Lower lobe of right lung (tissue), 2 donors: ENCODE data around the gene FAM174C. TPM values are rescaled to one million over a fixed set of nuclear protein-coding genes. Genes with fewer than 3 reads are reported as not detected.

ENCODE experiments used
- ATAC-seq, 2 donors: fragments of 200-7000 bp; cut with Tn5 transposase; one replicate each; pipeline ENCODE4 v1.9.1; 2020 to 2022; ENCODE audit warnings: mild to moderate bottlenecking in 2 of 2, moderate library complexity in 2 of 2
- DNase-seq: peaks from one replicate; pipeline ENCODE4 v3.0.0-alpha.2; 2020
- H3K27ac ChIP-seq: fragments of 200-600 bp; one replicate; pipeline ENCODE4 v1.8.0; 2022
- H3K27me3 ChIP-seq: fragments of 200-600 bp; one replicate; pipeline ENCODE4 v1.8.0; 2022; ENCODE audit warnings: low read depth
- H3K36me3 ChIP-seq: fragments of 200-600 bp; one replicate; pipeline ENCODE4 v1.8.0; 2022; ENCODE audit warnings: mild to moderate bottlenecking
- H3K4me1 ChIP-seq: fragments of 200-600 bp; one replicate; pipeline ENCODE4 v1.8.0; 2022
- H3K4me3 ChIP-seq: fragments of 200-600 bp; one replicate; pipeline ENCODE4 v1.8.0; 2022; ENCODE audit warnings: mild to moderate bottlenecking
- H3K9me3 ChIP-seq: fragments of 200-600 bp; one replicate; pipeline ENCODE4 v1.8.0; 2022
- CTCF ChIP-seq: fragments of 200-600 bp; IDR thresholded peaks from one replicate; pipeline ENCODE4 v1.8.0; 2022; ENCODE audit warnings: antibody characterized with exemption, mild to moderate bottlenecking
- intact Hi-C: fragments of 100-400 bp; cut with DNase I; formaldehyde crosslinking; loops from one replicate; pipeline ENCODE4 v1.11.0; 2022
- total RNA-seq: library from RNA; stranded (reverse); fragmentation: NEBNext Ultra II Directional; extraction: Animal tissue kit (Norgen Biotek cat#: 25700); gene quantifications from one replicate; pipeline ENCODE4 v1.2.1, GENCODE V29; 2021
- donor health status: DM: no; HTN: yes; CAD: no; lungs with severe emphysema.

The FAM174C gene
- total RNA-seq, 1 donor from 2014 or later: 43.5 TPM

DNA sequence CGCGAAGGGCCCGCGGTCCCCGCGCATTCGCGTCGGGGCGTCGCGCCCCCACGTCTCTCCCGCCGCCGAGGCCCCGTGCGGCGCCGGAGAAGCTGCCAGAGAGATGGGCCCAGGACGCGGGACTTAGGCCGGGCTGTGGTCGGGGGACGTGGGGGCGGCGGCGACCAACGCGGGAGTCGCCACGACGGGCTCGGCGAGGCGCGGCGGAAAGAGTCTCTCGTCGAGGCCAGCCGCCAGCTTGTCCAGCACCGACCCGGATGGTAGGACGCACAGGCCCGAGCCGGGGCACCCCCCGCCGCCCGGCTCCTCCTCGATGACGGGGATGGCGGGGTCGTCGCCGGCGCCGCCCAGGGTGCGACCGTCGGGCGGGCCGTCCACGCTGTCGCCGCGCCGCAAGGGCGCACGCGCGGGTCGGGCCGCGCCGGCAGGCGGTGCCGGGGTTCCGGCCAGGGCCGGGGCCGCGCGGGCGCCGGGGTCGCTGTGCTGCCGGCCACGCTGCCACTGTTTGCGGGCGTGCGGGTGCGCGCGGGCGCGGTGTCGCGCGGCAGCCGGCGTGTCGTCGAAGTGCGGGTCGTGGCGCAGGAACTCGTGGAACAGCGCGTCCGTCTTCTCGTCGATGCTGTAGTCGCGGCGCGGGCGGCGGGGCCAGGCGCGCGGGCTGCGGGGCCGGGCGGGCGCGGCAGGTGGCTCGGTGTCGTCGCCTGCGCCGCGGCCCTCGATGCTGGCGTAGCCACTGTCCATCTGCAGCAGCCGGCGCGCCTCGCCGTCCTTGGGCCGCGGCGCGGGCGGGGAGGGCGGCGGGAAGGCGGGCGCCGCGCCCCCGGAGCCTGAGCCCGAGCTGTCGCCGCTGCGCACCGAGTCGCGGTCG lies 46.0 kb upstream of the FAM174C start:
- DNase-seq: no peak
- peaks cover 24% of the 10 kb centered on the region for H3K4me1 ChIP-seq

GRCh38 chr19:1229924-1230782 lies 45.2 kb upstream of the FAM174C start:
- intact Hi-C loops: no loop called here
- no peak for TF ChIP-seq CTCF
- H3K27ac ChIP-seq: no peak overlapping the region
- H3K4me1 ChIP-seq: peaks cover 24% of the 10 kb centered on the region
- H3K27me3 ChIP-seq: no peaks in the 10 kb centered on the region
- no peaks in the 10 kb centered on the region for H3K9me3 ChIP-seq
- H3K36me3 ChIP-seq: peaks cover 31% of the 10 kb centered on the region
- H3K4me3 ChIP-seq: no peak overlapping the region
- no peak for DNase-seq
- no peak for ATAC-seq

More for the DNA sequence above, 46.0 kb upstream of the FAM174C start:
- Histone ChIP-seq H3K9me3 (no peaks in the 10 kb centered on the region), H3K27me3 (no peaks in the 10 kb centered on the region), H3K4me3 (no peak overlapping the region), H3K27ac (no peak overlapping the region), H3K36me3 (peaks cover 39% of the 10 kb centered on the region)
- no peak for TF ChIP-seq CTCF
- intact Hi-C loops: no loop called here
- ATAC-seq: no peak

- TF ChIP-seq CTCF: no peak
- intact Hi-C loops: no loop called here
- no peak overlapping the region for H3K4me3 ChIP-seq
- ATAC-seq (no peak), DNase-seq (no peak)
- H3K9me3 ChIP-seq: no peaks in the 10 kb centered on the region
- peaks cover 24% of the 10 kb centered on the region for H3K4me1 ChIP-seq
- H3K27ac ChIP-seq: no peak overlapping the region
- H3K27me3 ChIP-seq: peaks cover under 1% of the 10 kb centered on the region
- peaks cover 23% of the 10 kb centered on the region for H3K36me3 ChIP-seq
Observed at GRCh38 chr19:1230783-1231489, 44.4 kb upstream of the FAM174C start.

DNA sequence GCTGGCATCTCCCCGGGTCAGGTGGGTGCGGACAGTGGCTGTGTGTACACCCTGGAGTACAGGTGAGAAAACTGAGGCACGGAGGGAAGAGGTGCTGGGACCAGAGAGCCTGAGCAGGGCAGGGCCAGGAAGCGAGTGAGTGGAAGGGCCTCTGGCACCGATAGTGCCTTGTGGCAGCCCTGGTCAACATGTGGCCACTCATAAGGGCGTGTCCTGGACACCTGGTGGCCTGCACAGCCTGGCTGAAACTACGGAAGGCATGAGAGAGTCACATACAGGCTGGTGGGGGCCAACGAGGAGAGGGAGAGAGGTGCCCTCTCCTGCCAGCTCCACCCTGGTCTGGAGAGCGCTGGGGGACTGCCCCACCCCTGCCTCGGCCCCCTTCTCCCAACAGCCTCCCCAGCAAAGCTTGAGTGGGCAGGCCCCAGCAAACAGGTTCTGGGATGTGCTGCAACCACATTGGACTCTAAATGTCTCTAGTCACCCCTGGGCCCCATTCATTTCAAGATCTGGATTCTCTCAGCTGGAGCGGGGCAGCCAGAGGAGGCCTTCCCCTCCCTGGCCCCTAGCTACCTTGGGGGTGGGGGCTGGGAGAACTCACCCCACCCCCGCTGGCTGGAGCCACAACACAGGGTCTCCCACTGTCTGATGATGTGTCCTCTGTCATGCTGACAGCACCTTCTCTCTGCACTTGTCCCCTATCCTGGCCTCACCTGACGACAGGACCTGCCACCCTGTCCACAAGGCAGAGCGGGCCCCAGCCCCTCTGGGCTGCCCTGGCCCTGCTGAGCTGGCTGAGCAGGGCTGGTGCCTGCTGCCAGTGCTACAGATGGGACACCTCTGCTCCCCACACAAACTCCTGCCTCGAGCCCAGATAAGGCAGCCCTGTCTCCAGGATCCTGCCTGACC lies 43.3 kb upstream of the FAM174C start:
- H3K27me3 ChIP-seq: peaks cover 6% of the 10 kb centered on the region
- H3K4me1 ChIP-seq: peaks cover 26% of the 10 kb centered on the region
- no peak for DNase-seq
- H3K36me3 ChIP-seq: peaks cover 12% of the 10 kb centered on the region
- TF ChIP-seq CTCF: no peak
- peak; percentile 43 to 54 for ATAC-seq
- intact Hi-C loops: no loop called here
- H3K27ac ChIP-seq: peak overlapping the region; percentile 41
- no peaks in the 10 kb centered on the region for H3K9me3 ChIP-seq
- H3K4me3 ChIP-seq: no peak overlapping the region
